Natural killer cell (primary cell): ENCODE measurements around the gene DDA1. TPM values are rescaled to one million over a fixed set of nuclear protein-coding genes. Genes with fewer than 3 reads are reported as not detected.

Experiments used
- total RNA-seq, 4 donors: library from RNA; stranded (reverse); fragments of 120-200 nt in 1 of 4; gene quantifications; one replicate each; pipeline versions ENCODE4 v1.2.3 to v1.2.4, GENCODE V29; 2013 to 2022

The DDA1 gene
- total RNA-seq, 3 donors from 2014 or later (not counting 1 experiment from before 2014, with no cell fraction given): 32.2 to 42.5 (median 37.7) TPM

Other genes with a start within 250 kb of the DDA1 start
- 10 to 100 TPM; 10.3 to 13.5 (median 10.4) TPM for gene HAUS8, start 234.1 kb upstream of the DDA1 start, total RNA-seq
- gene MYO9B, start 233.8 kb upstream of the DDA1 start, total RNA-seq: 100 to 1,000 TPM; 321 to 378 (median 365) TPM
- 10 to 100 TPM; 16.4 to 21.1 (median 20.9) TPM for gene USE1, start 94.2 kb upstream of the DDA1 start, total RNA-seq
- 10 to 100 TPM; 28.1 to 39.1 (median 37.0) TPM for gene OCEL1, start 83.3 kb upstream of the DDA1 start, total RNA-seq
- 1 to 10 TPM; 1.3 to 4.2 (median 1.8) TPM for gene NR2F6, start 63.6 kb upstream of the DDA1 start, total RNA-seq
- gene USHBP1, start 44.8 kb upstream of the DDA1 start, total RNA-seq: not detected
- gene BABAM1, start 42.1 kb upstream of the DDA1 start, total RNA-seq: 100 to 1,000 TPM; 106 to 127 (median 106) TPM
- 1 to 10 TPM; 1.3 to 3.6 (median 2.0) TPM for gene ANKLE1, start 27.7 kb upstream of the DDA1 start, total RNA-seq
- 1 to 10 TPM; 7.5 to 10.0 (median 9.7) TPM for gene ABHD8, start 6.1 kb upstream of the DDA1 start, total RNA-seq
- gene MRPL34, start 3.7 kb upstream of the DDA1 start, total RNA-seq: 10 to 100 TPM; 26.9 to 40.8 (median 39.4) TPM
- 10 to 100 TPM; 18.5 to 24.7 (median 19.1) TPM for gene ANO8, start 25.3 kb downstream of the DDA1 start, total RNA-seq
- gene GTPBP3, start 28.0 kb downstream of the DDA1 start, total RNA-seq: 10 to 100 TPM; 21.6 to 33.0 (median 27.7) TPM
- gene PLVAP, start 67.8 kb downstream of the DDA1 start, total RNA-seq: under 1 TPM in 2 of 3 donors, not detected in 1; 0.33 to 0.53 TPM
- 1 to 10 TPM in 2 of 3 donors, not detected in 1; 2.7 TPM for gene CCDC194, start 84.6 kb downstream of the DDA1 start, total RNA-seq
- 100 to 1,000 TPM in 2 of 3 donors, 10 to 100 TPM in 1; 84.8 to 106 (median 100) TPM for gene BST2, start 96.1 kb downstream of the DDA1 start, total RNA-seq
- gene MVB12A, start 110.5 kb downstream of the DDA1 start, total RNA-seq: 10 to 100 TPM; 28.4 to 30.1 (median 29.4) TPM
- gene TMEM221, start 139.1 kb downstream of the DDA1 start, total RNA-seq: not detected
- gene NXNL1, start 151.4 kb downstream of the DDA1 start, total RNA-seq: not detected
- 10 to 100 TPM; 12.9 to 26.2 (median 16.3) TPM for gene SLC27A1, start 161.0 kb downstream of the DDA1 start, total RNA-seq
- gene PGLS, start 202.1 kb downstream of the DDA1 start, total RNA-seq: 10 to 100 TPM; 52.9 to 58.1 (median 57.8) TPM
- gene COLGALT1, start 246.1 kb downstream of the DDA1 start, total RNA-seq: 10 to 100 TPM; 39.0 to 55.4 (median 43.7) TPM